ENCODE data around the gene KREMEN2. TPM values are rescaled to one million over a fixed set of nuclear protein-coding genes. Genes with fewer than 3 reads are reported as not detected.
"Not testable (repeated sequence)": the region's sequence is repeated elsewhere in the genome, so short reads cannot be mapped to it uniquely, and the experiment has no call there.

KREMEN2 gene
- 0.37 TPM for polyA plus RNA-seq (2013, experiment 1 of 2; ENCODE audit: insufficient read length)
- not detected for polyA plus RNA-seq (2013, experiment 2 of 2; ENCODE audit: insufficient read length)

- no peak for DNase-seq
Observed at GRCh38 chr16:2963723-2964474, at the start of gene KREMEN2. Gene KREMEN2 (plus strand): TSS chr16:2964275. CDS start chr16:2964521, 246 bp downstream.

- DNase-seq, result no peak
Observed at GRCh38 chr16:2915196-2915929, 48.7 kb upstream of the KREMEN2 start.

GRCh38 chr16:2919511-2920255 lies 44.4 kb upstream of the KREMEN2 start:
- DNase-seq, result peak; percentile 63

GRCh38 chr16:2923481-2923880 lies 40.6 kb upstream of the KREMEN2 start:
- DNase-seq, result no peak

- DNase-seq, result no peak
Observed at GRCh38 chr16:2924901-2925755, 38.9 kb upstream of the KREMEN2 start.

GRCh38 chr16:2925951-2926649 lies 38.0 kb upstream of the KREMEN2 start:
- no peak for DNase-seq

- no peak for DNase-seq
Observed at GRCh38 chr16:2926650-2926999, 37.5 kb upstream of the KREMEN2 start.

- peak; percentile 83 for DNase-seq
Observed at GRCh38 chr16:2927010-2927646, 36.9 kb upstream of the KREMEN2 start.

GRCh38 chr16:2928151-2928550 lies 35.9 kb upstream of the KREMEN2 start:
- not testable (repeated sequence) for DNase-seq

- no peak for DNase-seq
Observed at GRCh38 chr16:2928796-2929195, 35.3 kb upstream of the KREMEN2 start.

GRCh38 chr16:2929693-2930092 lies 34.4 kb upstream of the KREMEN2 start:
- DNase-seq, result no peak

- DNase-seq, result no peak
Observed at GRCh38 chr16:2930236-2930635, 33.8 kb upstream of the KREMEN2 start.

- not testable (repeated sequence) for DNase-seq
Observed at GRCh38 chr16:2931231-2931914, 32.7 kb upstream of the KREMEN2 start.

- no peak for DNase-seq
Observed at GRCh38 chr16:2933136-2933535, 30.9 kb upstream of the KREMEN2 start.

GRCh38 chr16:2933701-2934100 lies 30.4 kb upstream of the KREMEN2 start:
- DNase-seq, result no peak

- DNase-seq, result no peak
Observed at GRCh38 chr16:2934450-2934849, 29.6 kb upstream of the KREMEN2 start.

GRCh38 chr16:2936436-2937011 lies 27.6 kb upstream of the KREMEN2 start:
- no peak for DNase-seq

GRCh38 chr16:2937170-2937569 lies 26.9 kb upstream of the KREMEN2 start:
- DNase-seq, result no peak

- no peak for DNase-seq
Observed at GRCh38 chr16:2938206-2938605, 25.9 kb upstream of the KREMEN2 start.

- DNase-seq, result no peak
Observed at GRCh38 chr16:2939968-2940367, 24.1 kb upstream of the KREMEN2 start.

Data from fibroblast of skin of back (primary cell).